RKO (cell line): ENCODE results near the gene ETFDH.
"Not testable (repeated sequence)": the region's sequence is repeated elsewhere in the genome, so short reads cannot be mapped to it uniquely, and the experiment has no call there.

Experiments used
- DNase-seq: peaks from one replicate; pipeline ENCODE4 v3.0.0-alpha.2; 2016; ENCODE audit warnings: low spot score

The ETFDH gene

DNA sequence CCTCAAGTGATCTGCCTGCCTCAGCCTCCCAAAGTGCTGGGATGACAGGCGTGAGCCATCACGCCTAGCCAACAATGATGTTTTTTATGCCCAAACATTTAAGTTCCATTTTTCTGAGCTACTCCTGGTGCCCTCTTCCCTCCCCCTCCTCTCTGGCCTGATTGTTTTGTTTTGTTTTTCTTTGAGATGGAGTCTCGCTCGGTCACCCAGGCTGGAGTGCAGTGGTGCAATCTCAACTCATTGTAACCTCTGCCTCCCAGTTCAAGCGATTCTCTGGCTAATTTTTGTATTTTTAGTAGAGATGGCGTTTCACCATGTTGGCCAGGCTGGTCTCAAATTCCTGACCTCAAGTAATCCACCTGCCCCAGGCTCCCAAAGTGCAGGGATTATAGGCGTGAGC is 83.7 kb downstream of the ETFDH start:
- not testable (repeated sequence) for DNase-seq

DNA sequence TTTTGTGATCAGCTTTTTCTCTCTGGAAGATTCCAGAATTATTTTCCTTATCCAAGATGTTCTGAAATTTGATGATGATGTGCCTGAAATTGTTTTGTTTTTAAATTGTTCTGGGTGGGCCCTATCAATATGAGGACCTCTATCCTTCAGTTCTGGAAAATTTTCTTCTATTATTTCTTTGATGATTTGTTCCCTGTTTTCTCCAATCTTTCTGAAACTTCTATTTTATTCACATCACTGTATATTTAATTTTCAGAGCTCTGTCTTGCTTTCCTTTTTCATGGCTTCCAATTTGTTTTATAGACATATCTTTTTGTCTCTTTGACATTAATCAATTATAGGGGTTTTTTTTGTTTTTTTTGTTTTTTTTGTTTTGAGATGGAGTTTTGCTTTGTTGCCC is 84.5 kb downstream of the ETFDH start:
- DNase-seq: no peak

- DNase-seq: no peak
Measured at GRCh38 chr4:158758142-158758541, 86.0 kb downstream of the ETFDH start.

DNA sequence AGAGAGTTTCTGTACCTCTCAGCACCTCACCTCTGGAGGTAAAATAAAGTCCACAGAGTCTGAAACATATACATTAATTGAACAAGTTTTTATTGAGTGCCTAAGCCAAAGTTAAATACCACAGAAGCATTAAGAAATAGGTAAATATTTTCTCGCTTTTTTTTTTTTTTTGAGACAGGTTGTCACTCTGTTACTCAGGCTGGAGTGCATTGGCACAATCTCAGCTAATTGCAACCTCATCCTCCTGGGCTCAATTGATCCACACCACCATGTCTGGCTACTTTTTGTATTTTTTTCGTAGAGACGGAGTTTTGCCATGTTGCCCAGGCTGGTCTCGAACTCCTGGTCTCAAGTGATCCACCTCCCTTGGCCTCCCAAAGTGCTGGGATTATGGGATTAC is 86.6 kb downstream of the ETFDH start:
- DNase-seq: no peak
